ENCODE measurements around the gene SNHG17.
"Not testable (repeated sequence)": the region's sequence is repeated elsewhere in the genome, so short reads cannot be mapped to it uniquely, and the experiment has no call there.

SNHG17 gene

DNA sequence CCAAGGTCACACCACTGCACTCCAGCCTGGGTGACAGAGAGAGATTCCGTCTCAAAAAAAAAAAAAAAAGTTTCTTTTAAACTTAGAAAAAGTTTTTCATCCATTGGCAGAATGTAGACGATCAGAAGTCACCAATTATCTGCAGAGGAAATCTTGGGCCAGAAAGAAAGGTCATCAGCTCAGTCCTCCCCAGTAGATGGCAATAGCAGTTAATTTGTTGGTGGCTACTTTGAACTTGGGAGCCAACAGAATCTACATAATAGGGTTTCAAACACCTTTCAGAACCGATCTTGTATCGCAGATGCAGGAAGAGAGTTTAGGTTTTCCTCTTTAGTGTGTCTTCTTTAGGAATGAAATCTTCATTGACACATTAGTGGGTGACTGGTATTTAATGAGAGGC is 47.2 kb downstream of the SNHG17 start:
- H3K27ac ChIP-seq (ENCODE audit: low read length) = no peak overlapping the region
- no peaks in the 10 kb centered on the region for H3K27me3 ChIP-seq (ENCODE audit: control insufficient read depth, insufficient read depth, low read length)
- H3K9me3 ChIP-seq (ENCODE audit: control insufficient read depth, low read depth, low read length) = no peaks in the 10 kb centered on the region
- H3K4me1 ChIP-seq (ENCODE audit: control insufficient read depth, low read depth, low read length) = peaks cover 2% of the 10 kb centered on the region
- no peaks in the 10 kb centered on the region for H3K36me3 ChIP-seq (ENCODE audit: control insufficient read depth, low read depth, low read length)
- H3K9ac ChIP-seq (ENCODE audit: low read length) = no peak overlapping the region
- no peak overlapping the region for H3K4me3 ChIP-seq (ENCODE audit: low read length)

DNA sequence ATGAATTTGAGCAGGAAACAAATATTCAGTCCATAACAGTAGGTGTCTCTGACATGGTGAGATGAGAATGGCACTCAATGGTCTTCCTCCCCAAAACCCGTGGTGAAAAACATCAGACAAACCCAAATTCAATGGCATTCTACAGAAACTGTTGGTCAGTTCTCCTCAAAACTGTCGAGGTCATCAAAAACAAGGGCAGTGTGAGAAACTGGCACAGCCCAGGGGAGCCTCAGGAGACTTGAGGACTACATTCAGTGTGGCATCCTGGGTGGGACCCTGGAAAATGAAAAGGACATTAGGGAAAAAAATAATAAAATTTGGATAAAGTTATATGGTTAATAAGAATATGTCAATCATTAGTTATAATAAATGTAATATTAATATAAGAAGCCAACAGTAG is 48.3 kb downstream of the SNHG17 start:
- no peak overlapping the region for H3K9ac ChIP-seq (ENCODE audit: low read length)
- H3K4me1 ChIP-seq (ENCODE audit: control insufficient read depth, low read depth, low read length) = peaks cover 8% of the 10 kb centered on the region
- no peak overlapping the region for H3K4me3 ChIP-seq (ENCODE audit: low read length)
- H3K9me3 ChIP-seq (ENCODE audit: control insufficient read depth, low read depth, low read length) = no peaks in the 10 kb centered on the region
- no peaks in the 10 kb centered on the region for H3K27me3 ChIP-seq (ENCODE audit: control insufficient read depth, insufficient read depth, low read length)
- H3K36me3 ChIP-seq (ENCODE audit: control insufficient read depth, low read depth, low read length) = no peaks in the 10 kb centered on the region
- no peak overlapping the region for H3K27ac ChIP-seq (ENCODE audit: low read length)

DNA sequence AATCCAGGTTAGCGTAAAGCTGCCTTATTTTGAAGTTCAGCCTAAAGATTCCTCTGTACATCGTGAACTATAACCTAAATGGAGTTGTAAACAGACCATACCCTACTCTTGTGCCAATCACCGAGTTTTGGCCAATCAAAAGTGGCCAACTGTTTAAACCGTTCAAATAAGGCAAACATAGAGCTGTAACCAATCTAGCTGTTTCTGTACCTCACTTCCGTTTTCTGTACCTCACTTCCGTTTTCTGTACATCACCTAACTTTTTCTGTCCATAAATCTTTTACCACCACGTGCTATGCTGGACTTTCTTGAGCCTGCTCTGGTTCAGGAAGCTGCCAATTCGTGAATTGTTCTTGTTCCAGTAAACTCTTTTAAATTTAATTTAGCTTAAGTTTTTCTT is 49.1 kb downstream of the SNHG17 start:
- Histone ChIP-seq H3K9ac (ENCODE audit: low read length) (no peak overlapping the region), H3K27me3 (ENCODE audit: control insufficient read depth, insufficient read depth, low read length) (no peaks in the 10 kb centered on the region), H3K4me1 (ENCODE audit: control insufficient read depth, low read depth, low read length) (peaks cover 8% of the 10 kb centered on the region), H3K27ac (ENCODE audit: low read length) (no peak overlapping the region), H3K9me3 (ENCODE audit: control insufficient read depth, low read depth, low read length) (no peaks in the 10 kb centered on the region), H3K4me3 (ENCODE audit: low read length) (no peak overlapping the region), H3K36me3 (ENCODE audit: control insufficient read depth, low read depth, low read length) (no peaks in the 10 kb centered on the region)

DNA sequence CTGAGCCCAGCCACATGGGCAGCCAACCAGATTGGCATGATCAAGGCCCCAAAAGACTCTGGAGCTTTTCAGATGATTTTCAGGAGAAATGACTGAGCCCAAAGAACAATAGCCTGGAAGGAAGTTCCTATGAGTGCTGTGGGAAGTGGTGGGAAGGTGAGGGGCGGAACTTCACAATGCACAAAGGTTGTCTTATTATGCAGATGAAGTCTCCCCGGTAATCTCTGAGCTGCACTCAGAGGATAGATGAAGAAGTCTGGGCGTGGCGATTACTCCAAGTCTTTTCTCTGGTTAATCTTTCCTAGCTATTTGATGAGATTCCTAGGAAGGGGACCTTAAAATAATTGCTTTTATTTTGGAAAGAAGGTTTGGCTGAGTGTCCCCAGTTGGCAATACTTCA is 52.0 kb downstream of the SNHG17 start:
- Histone ChIP-seq H3K27ac (ENCODE audit: low read length) (no peak overlapping the region), H3K4me1 (ENCODE audit: control insufficient read depth, low read depth, low read length) (peaks cover 8% of the 10 kb centered on the region)

DNA sequence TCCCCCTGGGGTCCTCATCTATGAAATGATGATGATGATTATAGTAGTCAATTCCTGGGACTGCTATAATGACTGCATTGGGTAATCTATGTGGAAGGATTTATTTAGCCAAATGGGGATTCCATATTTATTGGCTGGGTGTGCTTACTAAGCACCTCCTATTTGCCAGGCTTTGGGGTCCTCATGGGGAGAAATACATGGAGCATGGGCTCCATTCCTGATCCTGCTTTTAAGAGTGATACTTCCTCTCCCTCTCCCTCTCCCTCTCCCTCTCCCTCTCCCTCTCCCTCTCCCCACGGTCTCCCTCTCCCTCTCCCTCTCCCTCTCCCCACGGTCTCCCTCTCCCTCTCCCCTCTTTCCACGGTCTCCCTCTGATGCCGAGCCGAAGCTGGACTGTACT is 57.3 kb downstream of the SNHG17 start:
- H3K4me3 ChIP-seq (ENCODE audit: low read length); H3K27ac ChIP-seq (ENCODE audit: low read length); H3K9ac ChIP-seq (ENCODE audit: low read length); H3K4me1 ChIP-seq (ENCODE audit: control insufficient read depth, low read depth, low read length); H3K36me3 ChIP-seq (ENCODE audit: control insufficient read depth, low read depth, low read length); H3K27me3 ChIP-seq (ENCODE audit: control insufficient read depth, insufficient read depth, low read length); H3K9me3 ChIP-seq (ENCODE audit: control insufficient read depth, low read depth, low read length): not testable (repeated sequence)

More for the DNA sequence above, 52.0 kb downstream of the SNHG17 start:
- Histone ChIP-seq H3K9ac (ENCODE audit: low read length) (no peak overlapping the region), H3K9me3 (ENCODE audit: control insufficient read depth, low read depth, low read length) (no peaks in the 10 kb centered on the region), H3K4me3 (ENCODE audit: low read length) (no peak overlapping the region), H3K36me3 (ENCODE audit: control insufficient read depth, low read depth, low read length) (no peaks in the 10 kb centered on the region), H3K27me3 (ENCODE audit: control insufficient read depth, insufficient read depth, low read length) (no peaks in the 10 kb centered on the region)

DNA sequence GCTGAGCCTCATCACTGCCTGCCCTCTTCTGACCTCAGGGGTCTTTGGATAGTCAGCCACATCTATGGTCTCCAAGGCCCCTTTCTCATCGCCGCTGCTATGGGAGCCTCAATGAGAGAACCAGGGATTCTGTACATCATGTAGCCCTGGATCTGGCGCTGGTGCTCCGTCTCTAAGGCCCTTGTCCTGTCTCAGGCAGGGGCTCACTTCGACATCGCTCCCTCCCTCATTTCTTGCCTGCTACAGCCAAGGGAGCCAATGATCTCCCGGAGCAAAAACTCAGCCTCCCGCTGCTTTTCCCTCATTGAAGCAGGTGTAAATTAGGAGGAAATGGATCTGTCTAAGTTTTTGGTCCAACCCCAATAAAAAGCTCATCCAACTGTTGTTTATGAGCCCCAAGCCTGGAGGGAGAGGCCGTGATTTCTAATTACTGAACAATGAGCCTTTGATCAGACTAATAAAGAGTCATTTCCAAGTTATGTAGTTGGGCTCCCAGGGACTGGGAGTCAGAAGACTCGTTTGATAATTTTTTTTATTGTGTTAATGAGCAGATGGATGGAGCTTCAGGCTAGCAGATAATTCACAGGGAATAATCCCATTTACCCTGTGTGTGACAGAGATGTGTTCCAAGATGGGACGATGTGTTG is 58.0 kb downstream of the SNHG17 start:
- Histone ChIP-seq H3K4me1 (ENCODE audit: control insufficient read depth, low read depth, low read length) (no peaks in the 10 kb centered on the region), H3K27ac (ENCODE audit: low read length) (no peak overlapping the region), H3K36me3 (ENCODE audit: control insufficient read depth, low read depth, low read length) (no peaks in the 10 kb centered on the region), H3K9me3 (ENCODE audit: control insufficient read depth, low read depth, low read length) (no peaks in the 10 kb centered on the region), H3K27me3 (ENCODE audit: control insufficient read depth, insufficient read depth, low read length) (no peaks in the 10 kb centered on the region), H3K4me3 (ENCODE audit: low read length) (no peak overlapping the region), H3K9ac (ENCODE audit: low read length) (no peak overlapping the region)

DNA sequence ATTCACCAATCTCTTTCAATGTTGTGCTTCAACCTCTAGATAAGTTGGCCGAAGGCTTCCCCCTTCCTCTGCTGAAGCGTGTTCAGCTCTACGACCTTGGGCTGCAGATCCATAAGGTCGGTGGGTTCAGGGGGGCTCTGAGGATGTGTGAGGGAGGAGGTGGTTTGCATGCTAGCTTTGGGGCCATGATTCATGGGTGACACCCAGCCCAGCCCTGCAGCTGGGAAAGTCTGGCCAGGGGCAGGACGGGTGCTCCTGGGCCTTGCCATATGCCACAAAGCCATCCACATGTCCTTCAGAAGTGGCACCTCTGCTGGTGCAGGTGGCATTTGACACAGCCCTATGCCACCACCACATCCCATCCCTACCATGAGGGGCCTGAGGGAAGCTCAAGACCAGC is 61.2 kb downstream of the SNHG17 start:
- no peaks in the 10 kb centered on the region for H3K4me1 ChIP-seq (ENCODE audit: control insufficient read depth, low read depth, low read length)
- H3K27me3 ChIP-seq (ENCODE audit: control insufficient read depth, insufficient read depth, low read length) = no peaks in the 10 kb centered on the region
- no peaks in the 10 kb centered on the region for H3K36me3 ChIP-seq (ENCODE audit: control insufficient read depth, low read depth, low read length)
- H3K9me3 ChIP-seq (ENCODE audit: control insufficient read depth, low read depth, low read length) = no peaks in the 10 kb centered on the region
- no peak overlapping the region for H3K9ac ChIP-seq (ENCODE audit: low read length)
- no peak overlapping the region for H3K27ac ChIP-seq (ENCODE audit: low read length)
- no peak overlapping the region for H3K4me3 ChIP-seq (ENCODE audit: low read length)

DNA sequence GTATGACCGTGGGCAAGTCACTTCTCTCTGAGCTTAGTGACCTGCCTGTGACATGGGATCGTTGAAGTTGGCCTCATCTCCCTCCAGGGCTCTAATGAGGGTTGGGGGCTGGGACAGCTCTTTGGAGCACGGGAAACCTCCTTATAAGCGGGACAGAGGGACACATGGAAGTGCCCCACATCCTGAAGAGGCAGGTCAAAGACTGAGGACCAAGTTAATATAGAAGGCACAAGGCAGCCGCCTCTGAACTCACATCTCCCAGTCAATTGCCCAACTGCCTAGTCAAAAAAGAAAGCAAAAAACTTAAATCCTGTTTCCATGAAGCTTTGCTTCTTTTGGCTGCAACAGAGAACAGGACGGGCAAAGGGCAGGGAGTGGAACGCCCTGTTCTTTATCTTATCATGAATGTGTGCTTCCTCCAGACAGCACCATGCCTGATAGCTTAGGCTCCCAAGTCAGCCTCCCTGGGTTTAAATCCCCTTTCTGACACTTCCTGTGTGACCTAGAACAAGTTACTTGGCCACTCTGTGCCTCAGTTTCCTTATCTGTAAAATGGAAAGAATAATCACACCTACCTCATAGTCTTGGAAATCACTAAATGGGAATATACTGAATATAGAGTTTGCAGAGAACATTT is 61.8 kb downstream of the SNHG17 start:
- H3K9ac ChIP-seq (ENCODE audit: low read length) = no peak overlapping the region
- no peaks in the 10 kb centered on the region for H3K9me3 ChIP-seq (ENCODE audit: control insufficient read depth, low read depth, low read length)
- H3K36me3 ChIP-seq (ENCODE audit: control insufficient read depth, low read depth, low read length) = no peaks in the 10 kb centered on the region
- no peaks in the 10 kb centered on the region for H3K27me3 ChIP-seq (ENCODE audit: control insufficient read depth, insufficient read depth, low read length)
- H3K27ac ChIP-seq (ENCODE audit: low read length) = no peak overlapping the region
- H3K4me3 ChIP-seq (ENCODE audit: low read length) = no peak overlapping the region
- no peaks in the 10 kb centered on the region for H3K4me1 ChIP-seq (ENCODE audit: control insufficient read depth, low read depth, low read length)

DNA sequence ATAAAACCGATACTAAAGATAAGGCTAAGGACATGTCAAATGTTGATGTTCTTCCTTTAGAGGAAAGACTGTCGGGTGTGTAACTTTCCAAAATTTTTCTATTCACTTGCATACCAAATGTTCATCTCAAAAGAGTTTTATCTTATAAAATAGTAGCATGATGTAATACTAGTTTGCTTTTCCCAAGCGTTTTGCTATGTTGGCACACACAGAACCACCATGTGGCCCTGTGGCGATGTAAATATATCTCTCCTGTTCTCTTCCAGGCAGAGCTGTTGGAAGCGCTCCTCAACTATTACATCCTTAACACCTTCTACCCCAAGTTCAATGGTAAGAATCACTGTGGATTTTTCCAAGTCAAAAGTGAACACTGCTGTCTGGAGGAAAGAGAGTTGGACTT is 62.3 kb downstream of the SNHG17 start:
- H3K4me3 ChIP-seq (ENCODE audit: low read length) = no peak overlapping the region
- no peak overlapping the region for H3K9ac ChIP-seq (ENCODE audit: low read length)
- H3K27ac ChIP-seq (ENCODE audit: low read length) = no peak overlapping the region
- no peaks in the 10 kb centered on the region for H3K4me1 ChIP-seq (ENCODE audit: control insufficient read depth, low read depth, low read length)
- H3K9me3 ChIP-seq (ENCODE audit: control insufficient read depth, low read depth, low read length) = no peaks in the 10 kb centered on the region
- no peaks in the 10 kb centered on the region for H3K27me3 ChIP-seq (ENCODE audit: control insufficient read depth, insufficient read depth, low read length)
- H3K36me3 ChIP-seq (ENCODE audit: control insufficient read depth, low read depth, low read length) = no peaks in the 10 kb centered on the region
